RWPE2 (cell line): Measurements from ENCODE around the gene TRIM32.

Experiments used
- ATAC-seq: fragments of 200-7000 bp; cut with Tn5 transposase; 3 replicates; pipeline ENCODE4 v1.9.1; 2021; ENCODE audit warnings: low read depth
- DNase-seq: peaks from one replicate; pipeline ENCODE4 v3.0.0-alpha.2; 2020; ENCODE audit warnings: low spot score
- H3K27ac ChIP-seq: fragments of 450-650 bp; 2 replicates; pipeline ENCODE4 v1.5.1; 2017; ENCODE audit warnings: mild to moderate bottlenecking; ENCODE audit not compliant: poor library complexity, severe bottlenecking
- H3K27me3 ChIP-seq: fragments of 250-450 bp; sonication (Bioruptor Pico); 2 replicates; pipeline ENCODE4 v1.5.1; 2021; ENCODE audit warnings: mild to moderate bottlenecking, moderate library complexity; ENCODE audit not compliant: insufficient read depth, poor library complexity, severe bottlenecking
- H3K36me3 ChIP-seq: fragments of 250-450 bp; sonication (Bioruptor Pico); 2 replicates; pipeline ENCODE4 v1.5.1; 2020; ENCODE audit warnings: low read depth, mild to moderate bottlenecking, moderate library complexity
- H3K4me1 ChIP-seq: fragments of 250-450 bp; sonication (Bioruptor Pico); 2 replicates; pipeline ENCODE4 v1.5.1; 2021; ENCODE audit warnings: mild to moderate bottlenecking, moderate library complexity; ENCODE audit not compliant: insufficient read depth, poor library complexity, severe bottlenecking
- H3K4me3 ChIP-seq: fragments of 250-450 bp; sonication (Bioruptor Pico); 2 replicates; pipeline ENCODE4 v1.5.1; 2021; ENCODE audit warnings: mild to moderate bottlenecking, moderate library complexity; ENCODE audit not compliant: severe bottlenecking
- H3K9me3 ChIP-seq: fragments of 250-450 bp; sonication (Bioruptor Pico); 2 replicates; pipeline ENCODE4 v1.5.1; 2021; ENCODE audit warnings: mild to moderate bottlenecking, moderate library complexity; ENCODE audit not compliant: severe bottlenecking
- CTCF ChIP-seq: fragments of 450-650 bp; IDR thresholded peaks from one replicate; pipeline ENCODE4 v1.5.1; 2017; ENCODE audit warnings: mild to moderate bottlenecking, moderate library complexity; ENCODE audit not compliant: poor library complexity, severe bottlenecking

Gene TRIM32

GRCh38 chr9:116697362-116697761, 10.3 kb downstream of the TRIM32 start:
- DNase-seq = no peak
- peak; percentile 18; the same call in 1 of the 3 replicates for ATAC-seq
- H3K4me1 ChIP-seq = peaks cover 32% of the 10 kb centered on the region
- no peak for TF ChIP-seq CTCF
- no peaks in the 10 kb centered on the region for H3K9me3 ChIP-seq
- H3K27me3 ChIP-seq = no peaks in the 10 kb centered on the region
- H3K4me3 ChIP-seq = no peak overlapping the region
- peak overlapping the region; percentile 50 for H3K27ac ChIP-seq
- peaks cover 42% of the 10 kb centered on the region for H3K36me3 ChIP-seq

GRCh38 chr9:116697887-116698286, 10.8 kb downstream of the TRIM32 start:
- Histone ChIP-seq H3K4me1 (peaks cover 29% of the 10 kb centered on the region), H3K36me3 (peaks cover 44% of the 10 kb centered on the region), H3K4me3 (no peak overlapping the region), H3K9me3 (no peaks in the 10 kb centered on the region), H3K27ac (peak overlapping the region; percentile 50), H3K27me3 (no peaks in the 10 kb centered on the region)
- no peak for TF ChIP-seq CTCF
- DNase-seq (no peak), ATAC-seq (no peak)

GRCh38 chr9:116700279-116700678, 13.2 kb downstream of the TRIM32 start:
- H3K4me3 ChIP-seq = no peak overlapping the region
- H3K4me1 ChIP-seq = peaks cover 21% of the 10 kb centered on the region
- H3K9me3 ChIP-seq = no peaks in the 10 kb centered on the region
- H3K36me3 ChIP-seq = peaks cover 42% of the 10 kb centered on the region
- ATAC-seq = no peak
- no peak for DNase-seq
- no peak for TF ChIP-seq CTCF
- H3K27ac ChIP-seq = no peak overlapping the region
- no peaks in the 10 kb centered on the region for H3K27me3 ChIP-seq

GRCh38 chr9:116700882-116701865, 14.1 kb downstream of the TRIM32 start:
- Histone ChIP-seq H3K4me1 (peaks cover 21% of the 10 kb centered on the region), H3K4me3 (no peak overlapping the region), H3K9me3 (no peaks in the 10 kb centered on the region), H3K27ac (peak overlapping the region; percentile 50), H3K27me3 (no peaks in the 10 kb centered on the region), H3K36me3 (peaks cover 42% of the 10 kb centered on the region)
- no peak for TF ChIP-seq CTCF
- DNase-seq (no peak), ATAC-seq (no peak)
